K562 (cell line): Measurements from ENCODE around the gene ADI1. TPM values are rescaled to one million over a fixed set of nuclear protein-coding genes. Genes with fewer than 3 reads are reported as not detected.

Experiments used
- ATAC-seq: fragments of 200-7000 bp; cut with Tn5 transposase; 3 replicates; pipeline ENCODE4 v1.9.1; 2020; ENCODE audit warnings: moderate library complexity
- BruUV-seq: library from RNA; stranded (reverse); fragments of 400-500 nt; replicated peaks from 2 replicates; lab custom pipeline; 2021; lab: Mats Ljungman, UMichigan
- CTCF ChIA-PET: fragments of 300-600 bp; formaldehyde crosslinking; extraction: SDS; loops from one replicate; lab custom pipeline; 2021; ENCODE audit warnings: low intra/inter-chr PET ratio; lab: Yijun Ruan, JAX
- POLR2A ChIA-PET: fragments of 300-600, 350-650 bp; sonication (Branson Sonifier 250); formaldehyde crosslinking; extraction: SDS; loops from one replicate; lab custom pipeline; 2021; ENCODE audit warnings: antibody characterized with exemption, inconsistent platforms; lab: Yijun Ruan, JAX
- DNase-seq, 4 experiments: peaks; one replicate each; pipeline versions ENCODE4 v3.0.0 to v3.0.0-alpha.2; 2011 to 2018; ENCODE audit warnings: low spot score in 3 of 4, mixed read lengths in 3 of 4; ENCODE audit errors: extremely low read depth in 1 of 4
- FAIRE-seq: peaks from 2 replicates; lab custom pipeline; 2011; peaks lifted over from hg19 to GRCh38; lab: Jason Lieb, UNC
- H2AFZ ChIP-seq: 2 replicates; pipeline ENCODE4 v1.6.0; 2011; ENCODE audit warnings: low read depth, low read length, control low read depth, inconsistent platforms
- H3K27ac ChIP-seq: fragments of 200-600 bp; 3 replicates; pipeline ENCODE4 v1.8.0; 2011; ENCODE audit warnings: low read depth, mild to moderate bottlenecking, control low read depth, inconsistent platforms, low read length, moderate library complexity, mixed read lengths; ENCODE audit errors: extremely low read depth
- H3K27me3 ChIP-seq, 2 experiments: fragments of 300-600 bp in 1 of 2; 2 replicates in 1 of 2; 3 replicates in 1 of 2; pipeline versions ENCODE4 v1.6.0 to v1.8.0; 2011; ENCODE audit warnings: inconsistent platforms in 2 of 2, low read length in 2 of 2, mild to moderate bottlenecking in 1 of 2, mixed read lengths in 1 of 2, moderate library complexity in 1 of 2; ENCODE audit not compliant: control insufficient read depth in 2 of 2, insufficient read depth in 2 of 2
- H3K36me3 ChIP-seq: fragments of 300-600 bp; 3 replicates; pipeline ENCODE4 v1.8.0; 2011; ENCODE audit warnings: mild to moderate bottlenecking, low read length, inconsistent platforms; ENCODE audit not compliant: control insufficient read depth, insufficient read depth
- H3K4me1 ChIP-seq, 2 experiments: fragments of 200-600 bp in 1 of 2; replicated peaks in 1 of 2; 2 replicates in 1 of 2; 3 replicates in 1 of 2; pipeline versions ENCODE4 v1.5.1 to v1.8.0; 2011; ENCODE audit warnings: inconsistent platforms in 2 of 2, low read length in 2 of 2, mild to moderate bottlenecking in 1 of 2, mixed read lengths in 1 of 2, moderate library complexity in 1 of 2; ENCODE audit not compliant: control insufficient read depth in 2 of 2, insufficient read depth in 2 of 2
- H3K4me2 ChIP-seq: 2 replicates; pipeline ENCODE4 v1.6.1; 2011; ENCODE audit warnings: low read length, control low read depth, inconsistent platforms, mixed read lengths; ENCODE audit not compliant: insufficient read depth
- H3K4me3 ChIP-seq: fragments of 200-600 bp; sonication (generic), shearing (Covaris generic); 2 replicates; pipeline ENCODE4 v1.5.1; 2016; ENCODE audit warnings: control low read depth, inconsistent platforms
- H3K79me2 ChIP-seq: fragments of 200-600 bp; 3 replicates; pipeline ENCODE4 v1.8.0; 2011; ENCODE audit warnings: low read length, inconsistent platforms; ENCODE audit not compliant: control insufficient read depth, insufficient read depth
- H3K9ac ChIP-seq, 2 experiments: 2 replicates each; pipeline versions ENCODE4 v1.6.0 to v1.6.1; 2011; ENCODE audit warnings: low read depth in 2 of 2, low read length in 2 of 2, control low read depth in 1 of 2, inconsistent platforms in 1 of 2, mild to moderate bottlenecking in 1 of 2, mixed read lengths in 1 of 2; ENCODE audit not compliant: insufficient read depth in 1 of 2
- H3K9me1 ChIP-seq: one replicate; pipeline ENCODE4 v1.6.0; 2011; ENCODE audit warnings: inconsistent platforms, mild to moderate bottlenecking, low read length, moderate library complexity; ENCODE audit not compliant: control insufficient read depth, insufficient read depth
- H3K9me3 ChIP-seq: replicated peaks from 2 replicates; pipeline ENCODE4 v1.5.1; 2011; ENCODE audit warnings: low read depth, low read length, inconsistent platforms; ENCODE audit not compliant: control insufficient read depth, insufficient read depth
- H4K20me1 ChIP-seq: replicated peaks from 2 replicates; pipeline ENCODE4 v1.6.1; 2011; ENCODE audit warnings: low read length, inconsistent platforms, mixed read lengths; ENCODE audit not compliant: control insufficient read depth, insufficient read depth
- ARID2 ChIP-seq: fragments of 450-650 bp; IDR thresholded peaks from 2 replicates; pipeline ENCODE4 v1.6.1; 2017; ENCODE audit warnings: antibody characterized with exemption, mild to moderate bottlenecking
- CSDE1 ChIP-seq, 2 experiments: fragments of 450-650 bp; IDR thresholded peaks; 2 replicates each; pipeline ENCODE4 v1.6.1; 2016; ENCODE audit warnings: mild to moderate bottlenecking in 1 of 2
- ELK3 ChIP-seq: fragments of 450-650 bp; formaldehyde crosslinking; IDR thresholded peaks from 2 replicates; pipeline ENCODE4 v1.4.0; 2020; ENCODE audit warnings: mild to moderate bottlenecking
- NRF1 ChIP-seq, 2 experiments: fragments of 450-650 bp; IDR thresholded peaks in 1 of 2; conservative IDR thresholded peaks in 1 of 2; 2 replicates each; pipeline ENCODE4 v1.6.1; 2014; ENCODE audit warnings: mild to moderate bottlenecking in 2 of 2
- RBM22 ChIP-seq: fragments of 200-400 bp; formaldehyde crosslinking; IDR thresholded peaks from 2 replicates; pipeline ENCODE4 v1.6.1; 2018; ENCODE audit warnings: low read length, low read depth; ENCODE audit not compliant: poor library complexity, severe bottlenecking
- RREB1 ChIP-seq: fragments of 250-450 bp; sonication (Bioruptor Pico); IDR thresholded peaks from 2 replicates; pipeline ENCODE4 v1.4.0; 2020
- SMAD1 ChIP-seq: fragments of 150-350 bp; IDR thresholded peaks from 2 replicates; pipeline ENCODE4 v1.6.1; 2014; ENCODE audit warnings: low read length, low read depth; ENCODE audit not compliant: partially characterized antibody
- SMARCA5 ChIP-seq: fragments of 450-650 bp; IDR thresholded peaks from 2 replicates; pipeline ENCODE4 v1.6.1; 2016
- TCF3 ChIP-seq: sonication (generic); formaldehyde crosslinking; IDR thresholded peaks from 2 replicates; pipeline ENCODE4 v1.4.0; 2020; ENCODE audit warnings: mild to moderate bottlenecking, missing genetic modification reagents
- ZC3H8 ChIP-seq: fragments of 450-650 bp; IDR thresholded peaks from 2 replicates; pipeline ENCODE4 v1.6.1; 2017
- WGBS: fragments of 100-300 bp; shearing (Covaris generic); methylation state at CpG from one replicate; pipeline ENCODE4 v1.1.6; 2016; ENCODE audit warnings: low coverage, mixed read lengths; ENCODE audit not compliant: insufficient coverage; ENCODE audit errors: missing lambda C conversion rate; 5-methylcytosine and 5-hydroxymethylcytosine counted together
- in situ Hi-C: fragments of 300-500 bp; cut with MboI; formaldehyde crosslinking; loops from 4 replicates; pipeline ENCODE4 v1.15.0; 2018; ENCODE audit warnings: inconsistent platforms, mixed read lengths
- intact Hi-C: fragments of 100-400 bp; cut with micrococcal nuclease; formaldehyde crosslinking; loops from 2 replicates; pipeline ENCODE4 v1.14.2; 2022
- polyA plus RNA-seq, 8 experiments: library from polyadenylated mRNA; depleted of rRNA in 4 of 8; stranded (reverse) in 5 of 8; unstranded in 3 of 8; fragments of >200 nt; fragmentation: Nextera tagmentation in 2 of 8; fragmentation: Illumina TruSeq in 1 of 8; extraction: Ambion mirVana in 2 of 8; extraction: Trizol in 1 of 8; gene quantifications; 2 replicates each; pipeline versions ENCODE4 v1.2.1 to v1.2.3, GENCODE V29; 2011 to 2014; ENCODE audit warnings: inconsistent platforms in 1 of 8, missing spikeins in 1 of 8
- total RNA-seq, 7 experiments: library from RNA; depleted of rRNA in 6 of 7; stranded (reverse); fragments of >200 nt in 6 of 7; fragmentation: Illumina TruSeq in 2 of 7; extraction: Trizol in 2 of 7; gene quantifications; 2 replicates each; pipeline versions ENCODE4 v1.2.1 to v1.2.3, GENCODE V29; 2011 to 2021; ENCODE audit warnings: low replicate concordance in 1 of 7
- TF ChIP-seq, protein P1 (sequence below): fragments of 250-450 bp; sonication (Bioruptor Pico); IDR thresholded peaks from 2 replicates; pipeline ENCODE4 v1.4.0; 2020; ENCODE audit warnings: mild to moderate bottlenecking, moderate library complexity

ADI1 gene
- total and polyA plus RNA-seq, 9 of the 15 experiments (the other 6 are each of a cell fraction or from before 2014, with no cell fraction given), result 6.1 to 51.0 (median 27.1) TPM

- DNase-seq (no peak), FAIRE-seq (no peak), ATAC-seq (no peak)
- Histone ChIP-seq H3K9me1 (peaks cover 5% of the 10 kb centered on the region), H3K4me3 (no peak overlapping the region), H2AFZ (no peak overlapping the region), H3K4me2 (no peak overlapping the region), H3K27me3 (no peaks in the 10 kb centered on the region), H3K79me2 (no peaks in the 10 kb centered on the region), H4K20me1 (0 out of 2 replicates have a peak, but pooled peaks cover 4% of the 10 kb centered on the region), H3K9me3 (no peaks in the 10 kb centered on the region), H3K9ac (no peak overlapping the region), H3K4me1 (0 out of 5 replicates have a peak, but pooled peaks cover 0 to 3% of the 10 kb centered on the region in 2 experiments), H3K27ac (no peak overlapping the region), H3K36me3 (peaks cover 77% of the 10 kb centered on the region; the same call in 1 of the 3 replicates)
- BruUV-seq, result no TSS peak
- in situ Hi-C loops (no loop called here), intact Hi-C loops (no loop called here)
- POLR2A ChIA-PET, result interaction anchor here (0.8 kb wide), 1 partner anchor 9 kb away, joined by 3 read pairs; no protein-coding TSS in a partner anchor
- CTCF ChIA-PET, result no interaction called here
- 93% methylated on average over 7 of the region's 7 CpGs for WGBS
- TF ChIP-seq NRF1 (conservative IDR thresholded peaks at IDR 0.05 in 1 of 2, IDR thresholded peaks at IDR 0.05 in 1 of 2) (no peak), RBM22 (no peak), ELK3 (CRISPR knock-in tag) (no peak), CSDE1 (IDR thresholded peaks at IDR 0.05) (no peak), SMAD1 (no peak), ARID2 (no peak), ZC3H8 (no peak), RREB1 (CRISPR knock-in tag) (no peak), SMARCA5 (no peak), TCF3 (CRISPR knock-in tag) (no peak)
- TF ChIP-seq, protein P1, sequence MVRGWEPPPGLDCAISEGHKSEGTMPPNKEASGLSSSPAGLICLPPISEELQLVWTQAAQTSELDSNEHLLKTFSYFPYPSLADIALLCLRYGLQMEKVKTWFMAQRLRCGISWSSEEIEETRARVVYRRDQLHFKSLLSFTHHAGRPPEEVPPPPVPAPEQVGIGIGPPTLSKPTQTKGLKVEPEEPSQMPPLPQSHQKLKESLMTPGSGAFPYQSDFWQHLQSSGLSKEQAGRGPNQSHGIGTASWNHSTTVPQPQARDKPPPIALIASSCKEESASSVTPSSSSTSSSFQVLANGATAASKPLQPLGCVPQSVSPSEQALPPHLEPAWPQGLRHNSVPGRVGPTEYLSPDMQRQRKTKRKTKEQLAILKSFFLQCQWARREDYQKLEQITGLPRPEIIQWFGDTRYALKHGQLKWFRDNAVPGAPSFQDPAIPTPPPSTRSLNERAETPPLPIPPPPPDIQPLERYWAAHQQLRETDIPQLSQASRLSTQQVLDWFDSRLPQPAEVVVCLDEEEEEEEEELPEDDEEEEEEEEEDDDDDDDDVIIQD (CRISPR knock-in tag), result no peak
These were observed 49.8 kb downstream of the ADI1 start for GRCh38 chr2:3469486-3469885.
